SIG-M5 (cell line): ENCODE measurements around the gene KCNK1.

Source experiments
- DNase-seq: peaks from one replicate; lab custom pipeline; 2025; lab: John Stamatoyannopoulos, UW

The KCNK1 gene

GRCh38 chr1:233636503-233636877 lies 22.6 kb downstream of the KCNK1 start:
- DNase-seq, result no peak

- no peak for DNase-seq
Observed at GRCh38 chr1:233638513-233638912, 24.6 kb downstream of the KCNK1 start.

GRCh38 chr1:233639611-233640010 lies 25.7 kb downstream of the KCNK1 start:
- DNase-seq, result no peak

- no peak for DNase-seq
Observed at GRCh38 chr1:233640179-233640578, 26.3 kb downstream of the KCNK1 start.

- DNase-seq, result no peak
Observed at GRCh38 chr1:233641029-233641428, 27.1 kb downstream of the KCNK1 start.

- no peak for DNase-seq
Observed at GRCh38 chr1:233647073-233647472, 33.2 kb downstream of the KCNK1 start.

- DNase-seq, result no peak
Observed at GRCh38 chr1:233647636-233648035, 33.7 kb downstream of the KCNK1 start.

- DNase-seq, result no peak
Observed at GRCh38 chr1:233651061-233651460, 37.2 kb downstream of the KCNK1 start.

GRCh38 chr1:233651563-233652233 lies 37.8 kb downstream of the KCNK1 start:
- DNase-seq, result no peak

- DNase-seq, result no peak
Observed at GRCh38 chr1:233652526-233652925, 38.6 kb downstream of the KCNK1 start.

GRCh38 chr1:233654658-233655280 lies 40.9 kb downstream of the KCNK1 start:
- no peak for DNase-seq

- DNase-seq, result no peak
Observed at GRCh38 chr1:233655301-233655740, 41.4 kb downstream of the KCNK1 start.

GRCh38 chr1:233656032-233656635 lies 42.2 kb downstream of the KCNK1 start:
- no peak for DNase-seq

GRCh38 chr1:233656687-233657086 lies 42.8 kb downstream of the KCNK1 start:
- no peak for DNase-seq

- DNase-seq, result no peak
Observed at GRCh38 chr1:233657466-233657865, 43.6 kb downstream of the KCNK1 start.

GRCh38 chr1:233659495-233659894 lies 45.6 kb downstream of the KCNK1 start:
- no peak for DNase-seq

GRCh38 chr1:233661376-233662159 lies 47.7 kb downstream of the KCNK1 start:
- no peak for DNase-seq

- no peak for DNase-seq
Observed at GRCh38 chr1:233662575-233663304, 48.8 kb downstream of the KCNK1 start.

GRCh38 chr1:233664253-233664652 lies 50.3 kb downstream of the KCNK1 start:
- DNase-seq, result no peak

- no peak for DNase-seq
Observed at GRCh38 chr1:233664804-233665574, 51.1 kb downstream of the KCNK1 start.

- DNase-seq, result no peak
Observed at GRCh38 chr1:233665575-233666270, 51.8 kb downstream of the KCNK1 start.
